ENCODE results near the gene BEST1. TPM values are rescaled to one million over a fixed set of nuclear protein-coding genes. Genes with fewer than 3 reads are reported as not detected.

The BEST1 gene
- total and polyA plus RNA-seq, 4 donors, result 3.5 to 8.0 (median 4.0) TPM

DNA sequence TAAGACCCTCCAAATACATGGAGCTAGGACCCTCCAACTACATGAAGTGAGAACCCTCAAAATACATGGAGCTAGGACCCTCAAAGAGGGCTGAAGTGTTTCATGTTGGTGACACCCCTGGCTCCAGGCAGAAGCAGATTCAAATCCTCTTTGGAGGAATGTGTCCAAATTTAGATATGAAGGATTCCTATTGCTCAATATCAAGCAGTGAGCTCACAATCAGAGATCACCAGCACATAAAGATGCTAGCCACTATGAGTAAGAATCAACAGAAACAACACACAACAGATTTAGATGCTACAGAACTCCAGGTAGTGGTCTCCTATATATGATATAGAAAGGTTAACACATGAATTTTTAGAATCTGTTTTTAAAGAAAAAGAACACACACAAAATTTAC lies 21.5 kb upstream of the BEST1 start:
- no peak for ATAC-seq (ENCODE audit: low FRiP score)
- no peak for DNase-seq
- intact Hi-C loops (cut with DNase I), result no loop called here
- no peaks in the 10 kb centered on the region for H3K27me3 ChIP-seq (ENCODE audit: control insufficient read depth in 1 of 2, insufficient read depth in 2 of 2, low read length in 1 of 2)
- H3K27ac ChIP-seq (ENCODE audit: low read depth in 1 of 2, low read length in 2 of 2), result no peak overlapping the region
- H3K4me3 ChIP-seq (ENCODE audit: low read length in 2 of 2), result no peak overlapping the region
- no peaks in the 10 kb centered on the region for H3K36me3 ChIP-seq (ENCODE audit: control insufficient read depth in 1 of 2, insufficient read depth in 2 of 2, low read length in 1 of 2)
- H3K9me3 ChIP-seq (ENCODE audit: control insufficient read depth, low read length), result no peaks in the 10 kb centered on the region
- H3K4me1 ChIP-seq (ENCODE audit: control insufficient read depth in 1 of 2, insufficient read depth in 2 of 2, low read length in 2 of 2), result no peaks in the 10 kb centered on the region

DNA sequence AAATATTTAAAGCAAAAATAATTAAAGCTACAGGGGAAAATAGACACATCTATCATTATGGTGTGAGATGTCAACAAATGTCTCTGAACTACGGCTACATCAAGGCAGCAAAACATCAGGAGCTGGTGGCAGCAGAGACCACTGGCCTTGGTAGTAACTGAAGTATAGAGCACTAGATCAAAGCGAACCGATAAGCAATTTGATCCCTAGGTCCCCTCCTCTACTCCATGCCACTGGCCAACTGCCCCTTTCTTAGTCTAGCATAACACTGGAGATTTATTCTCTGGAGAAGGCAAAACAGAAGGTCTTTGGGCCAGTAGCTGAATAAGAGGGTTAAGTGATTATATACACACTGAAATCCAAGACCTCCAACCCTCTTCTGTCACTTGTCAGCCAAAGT lies 19.2 kb upstream of the BEST1 start:
- DNase-seq (no peak), ATAC-seq (ENCODE audit: low FRiP score) (no peak)
- intact Hi-C loops (cut with DNase I), result no loop called here
- Histone ChIP-seq H3K4me1 (ENCODE audit: control insufficient read depth in 1 of 2, insufficient read depth in 2 of 2, low read length in 2 of 2) (no peaks in the 10 kb centered on the region), H3K27me3 (ENCODE audit: control insufficient read depth in 1 of 2, insufficient read depth in 2 of 2, low read length in 1 of 2) (no peaks in the 10 kb centered on the region), H3K27ac (ENCODE audit: low read depth in 1 of 2, low read length in 2 of 2) (no peak overlapping the region), H3K36me3 (ENCODE audit: control insufficient read depth in 1 of 2, insufficient read depth in 2 of 2, low read length in 1 of 2) (no peaks in the 10 kb centered on the region), H3K9me3 (ENCODE audit: control insufficient read depth, low read length) (no peaks in the 10 kb centered on the region), H3K4me3 (ENCODE audit: low read length in 2 of 2) (no peak overlapping the region)
- WGBS, 2 donors, result 73 to 76% methylated on average over 3 of the region's 3 CpGs

GRCh38 chr11:61935861-61936260 lies 14.3 kb upstream of the BEST1 start:
- H3K9me3 ChIP-seq (ENCODE audit: control insufficient read depth, low read length), result peaks cover 5% of the 10 kb centered on the region
- H3K36me3 ChIP-seq (ENCODE audit: control insufficient read depth in 1 of 2, insufficient read depth in 2 of 2, low read length in 1 of 2), result no peaks in the 10 kb centered on the region
- H3K4me3 ChIP-seq (ENCODE audit: low read length in 2 of 2), result no peak overlapping the region
- WGBS, 2 donors, result 71 to 72% methylated on average over 2 of the region's 2 CpGs
- intact Hi-C loops (cut with DNase I), result no loop called here
- ATAC-seq (ENCODE audit: low FRiP score), result no peak
- no peaks in the 10 kb centered on the region for H3K27me3 ChIP-seq (ENCODE audit: control insufficient read depth in 1 of 2, insufficient read depth in 2 of 2, low read length in 1 of 2)
- no peaks in the 10 kb centered on the region for H3K4me1 ChIP-seq (ENCODE audit: control insufficient read depth in 1 of 2, insufficient read depth in 2 of 2, low read length in 2 of 2)
- DNase-seq, result no peak
- no peak overlapping the region for H3K27ac ChIP-seq (ENCODE audit: low read depth in 1 of 2, low read length in 2 of 2)

DNA sequence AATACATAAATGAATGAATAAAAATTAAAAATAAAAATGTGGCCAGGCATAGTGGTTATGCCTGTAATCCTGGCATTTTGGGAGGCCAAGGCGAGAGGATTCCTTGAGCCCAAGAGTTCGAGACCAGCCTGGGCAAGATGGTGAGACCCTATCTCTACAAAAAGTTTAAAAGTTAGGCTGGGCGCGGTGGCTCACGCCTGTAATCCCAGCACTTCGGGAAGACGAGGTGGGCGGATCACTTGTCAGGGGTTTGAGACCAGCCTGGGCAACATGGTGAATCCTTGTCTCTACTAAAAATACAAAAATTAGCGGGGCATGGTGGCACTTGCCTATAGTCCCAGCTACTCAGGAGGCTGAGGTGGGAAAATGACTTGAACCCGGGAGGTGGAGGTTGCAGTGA lies 9.7 kb upstream of the BEST1 start:
- no peaks in the 10 kb centered on the region for H3K36me3 ChIP-seq (ENCODE audit: control insufficient read depth in 1 of 2, insufficient read depth in 2 of 2, low read length in 1 of 2)

DNA sequence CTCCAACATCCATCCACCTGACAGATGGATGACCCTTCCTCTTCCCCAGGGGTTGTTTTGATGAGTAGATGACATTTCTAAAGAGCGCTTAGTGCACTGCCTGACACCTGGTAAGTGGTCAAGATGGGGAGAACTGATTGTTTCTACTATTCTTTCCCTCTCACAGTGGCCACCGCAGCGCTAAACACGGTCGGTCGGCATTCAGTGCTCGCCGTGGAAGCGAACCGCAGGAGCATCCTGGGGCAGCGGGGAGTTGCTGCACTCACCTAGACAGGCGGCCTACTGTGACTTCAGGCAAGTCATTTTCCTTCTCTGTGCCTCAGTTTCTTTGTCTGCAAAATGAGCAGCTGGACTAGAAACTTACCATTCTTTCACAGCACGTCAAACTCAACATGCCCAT lies 5.0 kb upstream of the BEST1 start:
- intact Hi-C loops (cut with DNase I), result loop anchor here (5.0 to 10.0 kb wide), 3 partner anchors 137 to 150 kb away; partner anchors contain the start of genes FEN1 (in 1 of the 2) and TMEM258 (in 1 of the 2)
- Histone ChIP-seq H3K27me3 (ENCODE audit: control insufficient read depth in 1 of 2, insufficient read depth in 2 of 2, low read length in 1 of 2) (no peaks in the 10 kb centered on the region), H3K4me1 (ENCODE audit: control insufficient read depth in 1 of 2, insufficient read depth in 2 of 2, low read length in 2 of 2) (no peaks in the 10 kb centered on the region), H3K27ac (ENCODE audit: low read depth in 1 of 2, low read length in 2 of 2) (no peak overlapping the region), H3K4me3 (ENCODE audit: low read length in 2 of 2) (no peak overlapping the region), H3K36me3 (ENCODE audit: control insufficient read depth in 1 of 2, insufficient read depth in 2 of 2, low read length in 1 of 2) (no peaks in the 10 kb centered on the region), H3K9me3 (ENCODE audit: control insufficient read depth, low read length) (no peaks in the 10 kb centered on the region)
- WGBS, 2 donors, result 93% methylated on average over 13 of the region's 13 CpGs
- ATAC-seq (ENCODE audit: low FRiP score), result no peak
- DNase-seq, result no peak

More for the DNA sequence above, 9.7 kb upstream of the BEST1 start:
- Histone ChIP-seq H3K4me1 (ENCODE audit: control insufficient read depth in 1 of 2, insufficient read depth in 2 of 2, low read length in 2 of 2) (no peaks in the 10 kb centered on the region), H3K27me3 (ENCODE audit: control insufficient read depth in 1 of 2, insufficient read depth in 2 of 2, low read length in 1 of 2) (no peaks in the 10 kb centered on the region), H3K9me3 (ENCODE audit: control insufficient read depth, low read length) (peaks cover 5% of the 10 kb centered on the region), H3K27ac (ENCODE audit: low read depth in 1 of 2, low read length in 2 of 2) (no peak overlapping the region), H3K4me3 (ENCODE audit: low read length in 2 of 2) (no peak overlapping the region)
- intact Hi-C loops (cut with DNase I), result loop anchor here in 1 of 2 donors (10.0 kb wide), 1 partner anchor 146 kb away; the partner anchor contains the start of genes FEN1 and TMEM258
- ATAC-seq (ENCODE audit: low FRiP score), result no peak
- 93 to 95% methylated on average over 10 of the region's 10 CpGs for WGBS, 2 donors
- peak in 1 of 2 donors; percentile 44 for DNase-seq

- ATAC-seq (ENCODE audit: low FRiP score), result no peak
- no peak overlapping the region for H3K27ac ChIP-seq (ENCODE audit: low read depth in 1 of 2, low read length in 2 of 2)
Measured at GRCh38 chr11:61946894-61947293, 3.3 kb upstream of the BEST1 start.

DNA sequence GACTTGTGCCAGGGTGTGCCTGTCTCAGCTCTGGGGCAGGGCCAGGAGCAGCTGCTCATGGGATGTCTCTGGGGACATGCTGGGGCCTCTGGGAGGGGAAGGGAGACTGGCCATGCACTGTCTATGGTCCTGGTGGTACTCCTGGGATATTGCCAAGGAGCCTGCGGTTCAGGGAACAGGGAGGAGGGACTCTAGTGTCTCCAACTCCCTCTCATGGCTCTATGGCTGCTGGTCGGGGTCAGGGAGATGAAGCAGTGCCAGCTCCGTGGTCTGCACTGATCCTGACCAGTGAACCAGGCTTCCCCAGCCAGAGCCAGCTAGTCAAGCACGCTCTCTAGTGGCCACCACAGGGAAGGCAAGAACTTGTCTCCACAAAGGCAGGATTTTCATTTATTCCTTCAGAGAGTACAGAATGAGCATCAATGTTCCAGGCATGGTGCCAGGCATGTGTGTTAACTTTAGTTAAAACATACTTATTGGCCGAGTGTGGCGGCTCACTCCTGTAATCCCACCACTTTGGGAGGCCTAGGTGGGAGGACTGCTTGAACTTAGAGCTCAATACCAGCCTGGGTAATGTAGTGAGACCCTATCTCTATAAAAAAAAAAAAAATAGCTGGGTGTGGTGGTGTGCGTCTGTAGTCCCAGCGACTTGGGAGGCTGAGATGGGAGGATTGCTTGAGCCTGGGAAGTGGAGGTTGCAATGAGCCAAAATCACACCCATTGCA lies 2.5 kb upstream of the BEST1 start:
- Histone ChIP-seq H3K27me3 (ENCODE audit: control insufficient read depth in 1 of 2, insufficient read depth in 2 of 2, low read length in 1 of 2) (no peaks in the 10 kb centered on the region), H3K4me3 (ENCODE audit: low read length in 2 of 2) (no peak overlapping the region), H3K4me1 (ENCODE audit: control insufficient read depth in 1 of 2, insufficient read depth in 2 of 2, low read length in 2 of 2) (no peaks in the 10 kb centered on the region), H3K9me3 (ENCODE audit: control insufficient read depth, low read length) (no peaks in the 10 kb centered on the region), H3K27ac (ENCODE audit: low read depth in 1 of 2, low read length in 2 of 2) (no peak overlapping the region), H3K36me3 (ENCODE audit: control insufficient read depth in 1 of 2, insufficient read depth in 2 of 2, low read length in 1 of 2) (no peaks in the 10 kb centered on the region)
- ATAC-seq (ENCODE audit: low FRiP score) (peak; percentile 90), DNase-seq (peak; percentile 92 to 94)
- WGBS, 2 donors, result 3 to 6% methylated on average over 8 of the region's 8 CpGs
- intact Hi-C loops (cut with DNase I), result loop anchor here (1.0 to 10.0 kb wide), 5 partner anchors 48 to 153 kb away; partner anchors contain the start of genes FEN1 (in 1 of the 2) and TMEM258 (in 1 of the 2)

More at GRCh38 chr11:61946894-61947293, 3.3 kb upstream of the BEST1 start:
- intact Hi-C loops (cut with DNase I), result loop anchor here (1.0 to 10.0 kb wide), 5 partner anchors 48 to 152 kb away; partner anchors contain the start of genes FEN1 (in 1 of the 2) and TMEM258 (in 1 of the 2)
- 87 to 90% methylated on average over 5 of the region's 5 CpGs for WGBS, 2 donors
- H3K4me1 ChIP-seq (ENCODE audit: control insufficient read depth in 1 of 2, insufficient read depth in 2 of 2, low read length in 2 of 2), result no peaks in the 10 kb centered on the region
- H3K9me3 ChIP-seq (ENCODE audit: control insufficient read depth, low read length), result no peaks in the 10 kb centered on the region
- no peak for DNase-seq
- H3K4me3 ChIP-seq (ENCODE audit: low read length in 2 of 2), result no peak overlapping the region
- H3K27me3 ChIP-seq (ENCODE audit: control insufficient read depth in 1 of 2, insufficient read depth in 2 of 2, low read length in 1 of 2), result no peaks in the 10 kb centered on the region
- H3K36me3 ChIP-seq (ENCODE audit: control insufficient read depth in 1 of 2, insufficient read depth in 2 of 2, low read length in 1 of 2), result no peaks in the 10 kb centered on the region

DNA sequence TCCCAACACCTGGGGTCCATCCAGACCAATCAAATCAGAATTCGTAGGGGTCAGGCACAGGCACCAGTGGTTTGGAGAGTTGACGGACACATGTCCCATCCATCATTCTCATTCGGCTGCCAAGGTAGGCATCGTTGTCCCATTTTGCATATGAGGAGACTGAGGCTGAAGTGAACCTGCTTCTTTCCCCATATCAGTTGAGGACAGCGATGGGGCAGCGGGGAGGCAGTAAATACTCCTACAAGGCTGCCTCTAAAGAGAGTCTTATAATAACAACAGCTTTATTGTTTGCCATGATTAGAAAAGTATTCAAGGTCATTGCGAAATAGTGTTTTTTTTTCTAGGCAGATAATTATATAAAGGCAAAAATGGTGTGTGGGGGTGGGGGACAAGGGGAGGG lies 1.6 kb upstream of the BEST1 start:
- no peak for DNase-seq
- intact Hi-C loops (cut with DNase I), result loop anchor here (5.0 to 10.0 kb wide), 3 partner anchors 134 to 154 kb away; partner anchors contain the start of genes FEN1 (in 1 of the 2) and TMEM258 (in 1 of the 2)
- no peak overlapping the region for H3K27ac ChIP-seq (ENCODE audit: low read depth in 1 of 2, low read length in 2 of 2)
- H3K9me3 ChIP-seq (ENCODE audit: control insufficient read depth, low read length), result no peaks in the 10 kb centered on the region
- H3K4me3 ChIP-seq (ENCODE audit: low read length in 2 of 2), result no peak overlapping the region
- ATAC-seq (ENCODE audit: low FRiP score), result no peak
- no peaks in the 10 kb centered on the region for H3K36me3 ChIP-seq (ENCODE audit: control insufficient read depth in 1 of 2, insufficient read depth in 2 of 2, low read length in 1 of 2)
- 85 to 92% methylated on average over 7 of the region's 7 CpGs for WGBS, 2 donors
- H3K4me1 ChIP-seq (ENCODE audit: control insufficient read depth in 1 of 2, insufficient read depth in 2 of 2, low read length in 2 of 2), result no peaks in the 10 kb centered on the region
- no peaks in the 10 kb centered on the region for H3K27me3 ChIP-seq (ENCODE audit: control insufficient read depth in 1 of 2, insufficient read depth in 2 of 2, low read length in 1 of 2)

Data from aorta (tissue), 5 donors.